Measurements from ENCODE around the gene AP1M2.

- TF ChIP-seq CTCF (IDR thresholded peaks at IDR 0.05; ENCODE audit: insufficient read depth, low read depth, low read length) (no peak), EZH2 (IDR thresholded peaks at IDR 0.05; ENCODE audit: insufficient read depth, low read length) (no peak)
Observed at GRCh38 chr19:10587839-10588150, 683 bp upstream of the AP1M2 start.
